ENCODE measurements around the gene MAD1L1. TPM values are rescaled to one million over a fixed set of nuclear protein-coding genes. Genes with fewer than 3 reads are reported as not detected.

Gene MAD1L1
- total and polyA plus RNA-seq, 2 of the 13 experiments (the other 11 are each of a cell fraction or from before 2014, with no cell fraction given), result 17.4 to 64.7 TPM

- no peak for TF ChIP-seq ZHX2 (IDR thresholded peaks at IDR 0.05; ENCODE audit: low read depth)
- no peak for TF ChIP-seq ZHX2 (CRISPR knock-in tag; IDR thresholded peaks at IDR 0.05; ENCODE audit: borderline replicate concordance)
- TF ChIP-seq ZBTB7B (CRISPR knock-in tag; IDR thresholded peaks at IDR 0.05), result no peak
Measured at GRCh38 chr7:1963575-1963974, 269.2 kb downstream of the MAD1L1 start (continued).

- ATAC-seq (no peak), FAIRE-seq (no peak), DNase-seq (ENCODE audit: low spot score) (no peak)
- Histone ChIP-seq H3K4me2 (ENCODE audit: low read depth, low read length) (no peak overlapping the region), H3K9me3 (ENCODE audit: low read length) (no peaks in the 10 kb centered on the region), H3K79me2 (ENCODE audit: insufficient read depth, low read length) (no peaks in the 10 kb centered on the region), H4K20me1 (ENCODE audit: insufficient read depth, low read length) (no peaks in the 10 kb centered on the region), H2AFZ (ENCODE audit: low read length) (no peak overlapping the region), H3K4me1 (ENCODE audit: insufficient read depth, low read length) (no peaks in the 10 kb centered on the region), H3K4me3 (replicated peaks in 1 of 3; ENCODE audit: insufficient read depth in 1 of 3, low read depth in 2 of 3, low read length in 3 of 3) (no peak overlapping the region), H3K27ac (ENCODE audit: extremely low read length, insufficient read depth, low read length) (no peak overlapping the region), H3K9ac (ENCODE audit: insufficient read depth, low read depth, low read length) (no peak overlapping the region), H3K27me3 (ENCODE audit: control insufficient read depth in 1 of 2, insufficient read depth in 2 of 2, low read length in 2 of 2) (no peaks in the 10 kb centered on the region), H3K36me3 (replicated peaks in 1 of 2; ENCODE audit: control insufficient read depth in 1 of 2, insufficient read depth in 2 of 2, low read length in 2 of 2) (peaks cover under 1 to 6% of the 10 kb centered on the region in 2 experiments; a peak in 3 of 5 replicates)
- CTCF ChIA-PET (ENCODE audit: low intra/inter-chr PET ratio, low total read pairs), result no interaction called here
- in situ Hi-C loops (cut with HindIII; ENCODE audit: extremely low pct_ligation_motif_present, low pct_unique_long_range_greater_than_20kb) (no loop called here), intact Hi-C loops (cut with micrococcal nuclease; ENCODE audit: unreplicated experiment) (no loop called here)
- 93% methylated on average over 15 of the region's 15 CpGs for WGBS (ENCODE audit: low lambda C conversion rate)
- BruUV-seq (replicated peaks), result no TSS peak
- POLR2A ChIA-PET, result no interaction called here
- no peak for TF ChIP-seq ZNF12 (CRISPR knock-in tag; IDR thresholded peaks at IDR 0.05)
- TF ChIP-seq ZNF512B (CRISPR knock-in tag; IDR thresholded peaks at IDR 0.05; ENCODE audit: borderline replicate concordance), result no peak
- TF ChIP-seq HIVEP1 (CRISPR knock-in tag; IDR thresholded peaks at IDR 0.05), result no peak
Measured at GRCh38 chr7:1961701-1962276, 271.0 kb downstream of the MAD1L1 start.

Measured in HepG2 (cell line).